AG09309 (cell line): ENCODE data around the gene PXN.

Experiments
- DNase-seq: peaks from one replicate; pipeline ENCODE4 v3.0.0-alpha.2; 2010; ENCODE audit warnings: low read depth
- H3K4me3 ChIP-seq: 2 replicates; pipeline ENCODE4 v1.5.1; 2011; ENCODE audit warnings: mild to moderate bottlenecking, low read depth, low read length, moderate library complexity; ENCODE audit not compliant: control insufficient read depth
- TF ChIP-seq, protein P1 (sequence below): IDR thresholded peaks from 2 replicates; pipeline ENCODE4 v1.5.1; 2011; ENCODE audit warnings: mild to moderate bottlenecking, low read depth, low read length, inconsistent platforms; ENCODE audit not compliant: insufficient read depth, control insufficient read depth; ENCODE audit errors: missing control alignments

Gene PXN

DNA sequence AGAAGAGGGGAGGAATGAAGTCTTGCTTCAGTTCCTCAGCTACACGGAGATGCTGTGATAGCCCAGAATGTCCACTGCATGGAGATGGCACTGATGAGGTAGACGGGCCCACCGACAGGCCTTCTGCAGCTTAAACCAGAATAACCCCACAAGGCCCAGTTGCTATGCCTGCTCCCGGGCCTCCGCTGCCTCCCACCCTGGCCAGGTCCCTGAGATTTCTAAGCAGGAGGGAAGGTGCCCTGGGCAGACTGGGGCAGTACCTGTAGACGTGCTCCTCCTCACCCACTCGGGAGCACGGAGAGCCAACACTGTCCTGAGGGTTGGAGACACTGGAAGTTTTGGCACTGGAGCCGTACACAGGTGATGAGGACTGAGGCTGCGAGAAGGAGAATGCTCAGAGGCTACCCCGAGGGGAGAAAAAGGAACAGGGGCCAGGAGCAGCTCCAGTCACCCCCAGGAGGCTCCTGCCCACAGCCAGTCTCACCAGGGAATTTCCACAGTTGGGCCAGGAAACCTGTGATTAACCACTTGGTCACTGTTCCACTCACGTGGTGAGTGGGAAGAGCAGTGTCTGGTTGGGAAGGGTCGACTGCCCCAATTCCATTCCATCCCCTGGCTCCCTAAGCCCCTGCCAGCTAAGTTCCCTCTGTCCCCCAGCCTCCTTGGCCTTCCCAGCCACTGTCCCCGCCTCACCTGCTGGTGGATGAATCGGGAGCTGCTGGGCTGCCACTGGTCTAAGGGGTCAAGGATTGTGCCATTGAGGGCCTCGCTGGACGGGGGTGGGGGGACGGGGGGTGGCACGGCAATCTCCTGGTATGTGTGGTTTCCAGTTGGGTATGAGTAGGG is 41.8 kb downstream of the PXN start:
- TF ChIP-seq, protein P1, sequence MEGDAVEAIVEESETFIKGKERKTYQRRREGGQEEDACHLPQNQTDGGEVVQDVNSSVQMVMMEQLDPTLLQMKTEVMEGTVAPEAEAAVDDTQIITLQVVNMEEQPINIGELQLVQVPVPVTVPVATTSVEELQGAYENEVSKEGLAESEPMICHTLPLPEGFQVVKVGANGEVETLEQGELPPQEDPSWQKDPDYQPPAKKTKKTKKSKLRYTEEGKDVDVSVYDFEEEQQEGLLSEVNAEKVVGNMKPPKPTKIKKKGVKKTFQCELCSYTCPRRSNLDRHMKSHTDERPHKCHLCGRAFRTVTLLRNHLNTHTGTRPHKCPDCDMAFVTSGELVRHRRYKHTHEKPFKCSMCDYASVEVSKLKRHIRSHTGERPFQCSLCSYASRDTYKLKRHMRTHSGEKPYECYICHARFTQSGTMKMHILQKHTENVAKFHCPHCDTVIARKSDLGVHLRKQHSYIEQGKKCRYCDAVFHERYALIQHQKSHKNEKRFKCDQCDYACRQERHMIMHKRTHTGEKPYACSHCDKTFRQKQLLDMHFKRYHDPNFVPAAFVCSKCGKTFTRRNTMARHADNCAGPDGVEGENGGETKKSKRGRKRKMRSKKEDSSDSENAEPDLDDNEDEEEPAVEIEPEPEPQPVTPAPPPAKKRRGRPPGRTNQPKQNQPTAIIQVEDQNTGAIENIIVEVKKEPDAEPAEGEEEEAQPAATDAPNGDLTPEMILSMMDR: no peak
- H3K4me3 ChIP-seq: no peak overlapping the region
- no peak for DNase-seq

DNA sequence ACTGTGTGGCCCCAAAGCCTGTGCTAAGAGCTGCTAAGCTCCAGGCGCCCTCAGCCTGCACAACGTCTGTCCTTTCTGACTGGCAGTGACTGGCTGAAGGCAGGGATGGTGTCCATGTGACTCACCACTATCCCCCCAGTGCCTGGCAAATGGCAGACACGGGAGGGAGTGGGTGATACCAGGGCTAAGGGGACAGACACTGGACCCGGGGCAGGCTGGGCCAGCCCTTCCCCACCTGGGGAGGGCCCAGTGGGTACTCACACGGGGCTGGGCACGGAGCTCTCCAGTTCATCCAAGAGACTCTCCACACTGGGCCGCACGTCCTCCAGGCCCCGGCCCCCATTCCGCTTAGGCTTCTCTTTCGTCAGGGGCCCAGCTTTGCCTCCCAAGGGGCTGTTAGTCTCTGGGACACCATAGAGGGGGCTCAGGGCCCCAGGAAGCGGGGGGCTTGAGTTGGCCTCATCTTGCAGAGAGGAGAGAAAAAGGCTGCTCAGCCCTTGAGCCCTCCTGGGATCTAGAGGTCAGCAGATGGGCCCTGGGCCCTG is 43.2 kb downstream of the PXN start:
- H3K4me3 ChIP-seq: no peak overlapping the region
- TF ChIP-seq, protein P1: no peak
- DNase-seq: no peak

DNA sequence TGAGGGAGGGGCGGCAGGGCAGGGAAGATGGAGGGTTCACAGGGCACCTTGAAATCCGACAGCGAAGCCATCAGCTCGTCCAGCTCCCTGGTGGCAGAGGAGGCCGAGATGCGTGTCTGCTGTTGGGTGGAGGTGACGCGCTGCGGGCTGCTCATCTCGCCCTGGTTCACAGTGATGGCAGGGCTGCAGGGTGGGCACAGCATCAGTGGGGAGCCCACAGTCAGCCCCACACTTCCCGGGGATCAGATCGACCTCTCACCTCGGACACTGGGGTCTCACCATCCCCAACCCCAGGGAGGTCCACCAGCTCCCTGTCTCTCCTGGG is 44.0 kb downstream of the PXN start:
- TF ChIP-seq, protein P1: no peak

DNA sequence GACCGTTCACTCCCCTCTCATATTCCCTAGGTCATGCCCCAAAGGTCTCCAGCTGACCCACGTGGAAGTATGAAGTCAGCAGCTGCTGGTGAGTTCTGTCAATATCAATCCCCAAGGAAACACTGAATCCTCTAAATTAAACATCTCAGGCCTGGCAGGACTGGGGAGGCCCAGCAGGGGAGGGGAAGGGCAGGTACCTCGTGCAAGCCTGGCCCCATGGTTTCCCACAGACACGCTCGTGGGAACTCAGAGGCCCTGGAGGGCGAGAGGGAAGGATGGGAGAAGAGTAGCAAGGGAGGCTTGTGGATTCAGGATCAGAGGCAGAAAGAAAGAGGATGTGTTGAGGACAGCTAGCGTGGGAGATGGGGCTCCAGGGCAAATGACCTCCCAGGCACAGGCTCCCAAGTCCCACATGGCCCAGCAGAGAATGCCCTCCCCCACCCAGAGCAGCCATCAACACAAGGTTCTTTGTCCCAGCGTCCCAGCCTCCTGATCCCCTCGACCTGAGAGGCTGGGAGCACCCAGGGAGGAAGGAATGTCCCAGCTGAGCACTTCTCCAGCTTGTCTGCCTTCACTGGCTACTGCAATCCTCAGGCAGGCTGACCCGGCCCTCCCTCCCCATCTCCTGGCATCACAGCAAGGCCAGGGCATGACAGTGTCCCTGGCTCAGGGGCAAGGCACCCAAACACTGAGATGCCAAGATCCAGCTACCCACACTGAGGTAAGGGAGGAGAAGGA is 44.5 kb downstream of the PXN start:
- no peak overlapping the region for H3K4me3 ChIP-seq
- TF ChIP-seq, protein P1: no peak
- DNase-seq: no peak

More for the DNA sequence above, 44.0 kb downstream of the PXN start:
- no peak overlapping the region for H3K4me3 ChIP-seq
- DNase-seq: no peak

DNA sequence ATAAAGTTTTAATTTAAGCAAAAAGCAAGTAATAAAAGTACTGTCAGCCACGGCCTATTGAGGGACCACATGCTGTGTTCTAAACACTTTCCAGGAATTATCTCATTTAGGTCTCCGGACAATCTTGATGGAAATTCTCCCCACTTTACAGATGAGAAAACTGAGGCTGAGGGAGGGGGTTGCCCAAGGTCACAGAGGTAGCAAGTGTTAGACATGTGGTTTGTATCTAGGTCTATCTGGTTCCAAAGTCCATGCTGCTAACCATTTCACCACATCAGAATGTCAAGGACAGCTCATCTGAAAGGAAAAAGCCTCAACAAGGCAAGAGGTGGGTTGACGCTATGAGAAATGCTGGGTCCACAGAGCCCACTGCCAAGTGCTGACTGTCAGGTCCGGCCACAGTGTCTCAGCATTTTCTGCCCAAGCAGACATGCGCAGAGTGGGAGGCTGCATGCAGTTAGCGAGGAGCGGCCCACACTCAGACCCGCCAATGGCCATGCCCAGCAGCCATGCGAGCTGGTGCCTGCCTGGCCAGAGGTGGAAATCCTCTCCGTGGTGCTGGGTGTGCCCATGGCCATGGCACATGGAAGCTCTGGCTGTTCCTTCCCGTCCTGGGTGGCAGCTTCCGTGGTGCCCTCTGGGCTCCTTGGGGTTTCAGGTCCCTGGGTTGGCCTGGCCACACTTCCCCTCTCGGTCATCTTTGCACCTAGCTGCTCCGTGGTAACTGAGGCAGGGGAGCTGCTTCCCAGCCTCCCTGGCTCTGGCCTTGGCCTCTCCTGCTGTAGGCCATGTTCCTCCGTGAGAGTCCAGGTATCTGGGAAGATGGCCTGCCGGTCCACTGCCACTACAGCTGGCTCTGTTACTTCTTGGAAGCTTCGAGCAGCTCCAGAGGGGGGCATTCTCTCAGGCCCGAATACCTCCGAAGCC is 46.6 kb downstream of the PXN start:
- DNase-seq: no peak
- no peak overlapping the region for H3K4me3 ChIP-seq
- TF ChIP-seq, protein P1: no peak
